ENCODE measurements around the gene MT2A.
A peak's percentile ranks its signal among the peaks of the same experiment; 100 is the strongest.
"Not testable (repeated sequence)": the region's sequence is repeated elsewhere in the genome, so short reads cannot be mapped to it uniquely, and the experiment has no call there.

MT2A gene

GRCh38 chr16:56601325-56601724 is 7.1 kb upstream of the MT2A start:
- DNase-seq = no peak

GRCh38 chr16:56603589-56603988 is 4.8 kb upstream of the MT2A start:
- peak; percentile 49 for DNase-seq

GRCh38 chr16:56604966-56605365 is 3.4 kb upstream of the MT2A start:
- no peak for DNase-seq

GRCh38 chr16:56605475-56605874 is 2.9 kb upstream of the MT2A start:
- DNase-seq = no peak

- DNase-seq = peak; percentile 84
These were observed 2.3 kb upstream of the MT2A start for GRCh38 chr16:56606071-56606475.

- no peak for DNase-seq
These were observed 1.8 kb upstream of the MT2A start for GRCh38 chr16:56606476-56607108.

GRCh38 chr16:56607109-56607618 is 1.2 kb upstream of the MT2A start:
- DNase-seq = peak; percentile 99

GRCh38 chr16:56607675-56608042 is 725 bp upstream of the MT2A start:
- no peak for DNase-seq

- peak; percentile 11 for DNase-seq
These were observed 585 bp downstream of the MT2A start for GRCh38 chr16:56608876-56609462.

GRCh38 chr16:56609463-56609921 is 1.1 kb downstream of the MT2A start:
- DNase-seq = peak; percentile 81

- DNase-seq = peak; percentile 63
These were observed 1.7 kb downstream of the MT2A start for GRCh38 chr16:56610017-56610608.

- DNase-seq = peak; percentile 26
These were observed 2.3 kb downstream of the MT2A start for GRCh38 chr16:56610609-56611111.

- no peak for DNase-seq
These were observed 3.0 kb downstream of the MT2A start for GRCh38 chr16:56611281-56611833.

- no peak for DNase-seq
These were observed 5.3 kb downstream of the MT2A start for GRCh38 chr16:56613706-56614105.

GRCh38 chr16:56614549-56614991 is 6.2 kb downstream of the MT2A start:
- DNase-seq = peak; percentile 87

GRCh38 chr16:56615353-56615752 is 7.0 kb downstream of the MT2A start:
- peak; percentile 59 for DNase-seq

GRCh38 chr16:56616608-56617211 is 8.3 kb downstream of the MT2A start:
- DNase-seq = no peak

- peak; percentile 60 for DNase-seq
These were observed 9.1 kb downstream of the MT2A start for GRCh38 chr16:56617212-56618085.

- DNase-seq = no peak
These were observed 9.8 kb downstream of the MT2A start for GRCh38 chr16:56618138-56618537.

- no peak for DNase-seq
These were observed 12.0 kb downstream of the MT2A start for GRCh38 chr16:56620339-56620897.

- not testable (repeated sequence) for DNase-seq
These were observed 13.5 kb downstream of the MT2A start for GRCh38 chr16:56621665-56622445.

Data from fibroblast of skin of right biceps (primary cell).